Neural cell (in vitro differentiated cells): ENCODE measurements around the gene MANEAL. TPM values are rescaled to one million over a fixed set of nuclear protein-coding genes. Genes with fewer than 3 reads are reported as not detected.

Source experiments
- H2AFZ ChIP-seq: fragments of 200-600, 300-800 bp; sonication (generic), shearing (Covaris generic); 2 replicates; pipeline ENCODE4 v1.6.0; 2014; ENCODE audit warnings: low read depth, mild to moderate bottlenecking, antibody characterized with exemption, low read length, moderate library complexity
- H3F3A ChIP-seq: fragments of 200-600 bp; shearing (Covaris generic); 2 replicates; pipeline ENCODE4 v1.6.1; 2016; ENCODE audit warnings: mild to moderate bottlenecking, moderate library complexity, mixed read lengths, antibody characterized with exemption, low read length; ENCODE audit not compliant: insufficient read depth, poor library complexity, severe bottlenecking
- H3K27ac ChIP-seq: fragments of 200-600, 300-800 bp; sonication (generic), shearing (Covaris generic); 2 replicates; pipeline ENCODE4 v1.5.1; 2014; ENCODE audit warnings: mild to moderate bottlenecking, low read length, moderate library complexity
- H3K27me3 ChIP-seq: fragments of 300-800, 200-600 bp; sonication (generic), shearing (Covaris generic); 2 replicates; pipeline ENCODE4 v1.6.0; 2014; ENCODE audit warnings: mild to moderate bottlenecking, low read depth, low read length, moderate library complexity; ENCODE audit not compliant: insufficient read depth
- H3K36me3 ChIP-seq: fragments of 300-800, 200-600 bp; sonication (generic), shearing (Covaris generic); 2 replicates; pipeline ENCODE4 v1.5.1; 2014; ENCODE audit warnings: mild to moderate bottlenecking, antibody characterized with exemption, low read length, moderate library complexity; ENCODE audit not compliant: insufficient read depth
- H3K4me2 ChIP-seq: fragments of 300-800, 200-600 bp; sonication (generic), shearing (Covaris generic); 2 replicates; pipeline ENCODE4 v1.6.0; 2014; ENCODE audit warnings: mild to moderate bottlenecking, low read length
- H3K4me3 ChIP-seq: fragments of 300-800, 200-600 bp; sonication (generic), shearing (Covaris generic); 2 replicates; pipeline ENCODE4 v1.5.1; 2014; ENCODE audit warnings: mild to moderate bottlenecking, low read length, moderate library complexity
- H3K79me2 ChIP-seq: fragments of 200-600 bp; shearing (Covaris generic); replicated peaks from 2 replicates; pipeline ENCODE4 v1.6.0; 2014; ENCODE audit warnings: mild to moderate bottlenecking, low read length, moderate library complexity; ENCODE audit not compliant: insufficient read depth
- H3K9ac ChIP-seq: fragments of 300-800, 200-600 bp; sonication (generic), shearing (Covaris generic); 2 replicates; pipeline ENCODE4 v1.6.1; 2016; ENCODE audit warnings: mild to moderate bottlenecking, low read length, mixed read lengths
- H3K9me2 ChIP-seq: fragments of 200-600 bp; shearing (Covaris generic); 2 replicates; pipeline ENCODE4 v1.6.1; 2016; ENCODE audit warnings: mild to moderate bottlenecking, low read length, mixed read lengths; ENCODE audit not compliant: insufficient read depth
- H3K9me3 ChIP-seq: fragments of 200-600, 300-800 bp; sonication (generic), shearing (Covaris generic); 2 replicates; pipeline ENCODE4 v1.6.1; 2016; ENCODE audit warnings: mild to moderate bottlenecking, mixed run types, low read length, moderate library complexity, mixed read lengths
- H4K20me1 ChIP-seq: fragments of 200-600 bp; shearing (Covaris generic); 2 replicates; pipeline ENCODE4 v1.6.1; 2016; ENCODE audit warnings: mild to moderate bottlenecking, mixed run types; ENCODE audit not compliant: insufficient read depth
- EP300 ChIP-seq: fragments of 450-650 bp; conservative IDR thresholded peaks from 2 replicates; pipeline ENCODE4 v1.6.1; 2014; ENCODE audit warnings: antibody characterized with exemption, mild to moderate bottlenecking, moderate library complexity; ENCODE audit not compliant: poor library complexity, severe bottlenecking
- EZH2 ChIP-seq: fragments of 200-600, 300-800 bp; shearing (Covaris generic), sonication (generic); IDR thresholded peaks from 2 replicates; pipeline ENCODE4 v1.6.1; 2014; ENCODE audit warnings: antibody characterized with exemption, low read length, borderline replicate concordance, mild to moderate bottlenecking; ENCODE audit not compliant: insufficient read depth, poor library complexity, severe bottlenecking
- MXI1 ChIP-seq: fragments of 450-650 bp; conservative IDR thresholded peaks from 2 replicates; pipeline ENCODE4 v1.6.1; 2014; ENCODE audit warnings: antibody characterized with exemption, mild to moderate bottlenecking; ENCODE audit not compliant: poor library complexity, severe bottlenecking
- POLR2AphosphoS5 ChIP-seq: IDR thresholded peaks from 2 replicates; pipeline ENCODE4 v1.6.1; 2012
- RAD21 ChIP-seq: fragments of 450-650 bp; conservative IDR thresholded peaks from 2 replicates; pipeline ENCODE4 v1.6.1; 2014; ENCODE audit warnings: antibody characterized with exemption, mild to moderate bottlenecking, moderate library complexity
- SMC3 ChIP-seq: fragments of 450-650 bp; conservative IDR thresholded peaks from 2 replicates; pipeline ENCODE4 v1.6.1; 2014; ENCODE audit warnings: antibody characterized with exemption, mild to moderate bottlenecking, moderate library complexity; ENCODE audit not compliant: poor library complexity
- TAF1 ChIP-seq: IDR thresholded peaks from 2 replicates; pipeline ENCODE4 v1.6.1; 2012; ENCODE audit warnings: low read depth
- polyA plus RNA-seq: library from polyadenylated mRNA; depleted of rRNA; stranded (reverse); fragments of >200 nt; gene quantifications from 2 replicates; pipeline ENCODE4 v1.2.3, GENCODE V29; 2014
- TF ChIP-seq, protein P1 (sequence below): fragments of 450-650 bp; IDR thresholded peaks from 2 replicates; pipeline ENCODE4 v1.5.1; 2014; ENCODE audit warnings: antibody characterized with exemption, mild to moderate bottlenecking, moderate library complexity; ENCODE audit not compliant: poor library complexity, severe bottlenecking
- TF ChIP-seq, protein P2 (sequence below): IDR thresholded peaks from 2 replicates; pipeline ENCODE4 v1.6.1; 2012; ENCODE audit warnings: borderline replicate concordance

MANEAL gene
- polyA plus RNA-seq, 1 donor from 2014 or later, result 37.0 TPM

DNA sequence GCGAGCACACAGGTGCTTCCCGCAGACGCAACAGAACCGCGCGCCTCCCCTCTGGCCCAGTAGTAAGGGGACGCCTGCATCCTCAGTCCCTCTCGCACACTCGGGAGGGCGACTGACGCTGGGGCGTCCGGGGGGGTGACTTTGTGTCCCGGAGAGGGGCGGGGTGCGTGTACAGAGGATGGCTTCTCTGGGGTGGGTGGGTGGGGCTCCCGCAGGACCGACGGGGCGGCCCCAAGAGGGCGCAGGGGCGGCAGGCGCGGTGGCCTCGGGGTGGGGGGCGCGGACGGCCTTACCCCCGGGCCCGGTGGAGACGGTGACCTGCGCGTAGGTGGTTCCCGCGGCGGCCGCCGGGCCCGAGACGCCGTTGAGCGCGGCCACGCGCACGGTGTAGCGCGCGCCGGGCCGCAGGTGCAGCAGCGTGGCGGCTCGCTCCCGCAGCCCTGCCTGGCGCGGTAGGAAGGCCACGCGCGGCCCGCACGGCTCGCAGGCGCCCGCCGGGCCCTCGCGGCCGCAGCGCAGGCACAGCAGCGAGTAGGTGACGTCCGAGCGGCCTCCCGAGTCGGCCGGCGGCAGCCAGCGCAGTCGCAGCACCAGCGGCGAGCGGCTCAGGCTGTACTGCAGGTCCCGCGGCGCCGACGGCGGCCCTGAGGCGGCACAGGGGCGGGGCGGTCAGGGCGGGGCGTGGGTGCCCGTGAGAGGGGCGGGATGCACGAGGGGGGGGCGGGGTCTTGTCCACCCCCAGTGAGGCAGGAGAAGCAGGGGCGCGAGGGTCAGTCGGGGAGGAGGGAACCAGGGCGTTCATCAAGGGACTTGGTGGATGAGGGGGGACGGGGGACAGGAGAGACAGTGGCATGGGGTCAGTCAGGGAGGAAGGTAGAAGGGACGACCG, 40.8 kb upstream of the MANEAL start:
- Histone ChIP-seq H3K9me3 (no peaks in the 10 kb centered on the region), H3K27ac (no peak overlapping the region), H2AFZ (peak overlapping the region; percentile 33), H3K4me2 (no peak overlapping the region), H3K36me3 (no peaks in the 10 kb centered on the region), H3K79me2 (no peaks in the 10 kb centered on the region), H3F3A (no peaks in the 10 kb centered on the region), H4K20me1 (no peaks in the 10 kb centered on the region), H3K4me3 (peak overlapping the region; percentile 58), H3K9ac (peak overlapping the region; percentile 45), H3K27me3 (peaks cover 61% of the 10 kb centered on the region), H3K9me2 (no peaks in the 10 kb centered on the region)
- TF ChIP-seq EZH2, result no peak
- no peak for TF ChIP-seq RAD21
- peak; percentile 38 for TF ChIP-seq POLR2AphosphoS5
- TF ChIP-seq MXI1, result peak; percentile 49
- TF ChIP-seq, protein P1, sequence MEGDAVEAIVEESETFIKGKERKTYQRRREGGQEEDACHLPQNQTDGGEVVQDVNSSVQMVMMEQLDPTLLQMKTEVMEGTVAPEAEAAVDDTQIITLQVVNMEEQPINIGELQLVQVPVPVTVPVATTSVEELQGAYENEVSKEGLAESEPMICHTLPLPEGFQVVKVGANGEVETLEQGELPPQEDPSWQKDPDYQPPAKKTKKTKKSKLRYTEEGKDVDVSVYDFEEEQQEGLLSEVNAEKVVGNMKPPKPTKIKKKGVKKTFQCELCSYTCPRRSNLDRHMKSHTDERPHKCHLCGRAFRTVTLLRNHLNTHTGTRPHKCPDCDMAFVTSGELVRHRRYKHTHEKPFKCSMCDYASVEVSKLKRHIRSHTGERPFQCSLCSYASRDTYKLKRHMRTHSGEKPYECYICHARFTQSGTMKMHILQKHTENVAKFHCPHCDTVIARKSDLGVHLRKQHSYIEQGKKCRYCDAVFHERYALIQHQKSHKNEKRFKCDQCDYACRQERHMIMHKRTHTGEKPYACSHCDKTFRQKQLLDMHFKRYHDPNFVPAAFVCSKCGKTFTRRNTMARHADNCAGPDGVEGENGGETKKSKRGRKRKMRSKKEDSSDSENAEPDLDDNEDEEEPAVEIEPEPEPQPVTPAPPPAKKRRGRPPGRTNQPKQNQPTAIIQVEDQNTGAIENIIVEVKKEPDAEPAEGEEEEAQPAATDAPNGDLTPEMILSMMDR, result no peak
- no peak for TF ChIP-seq SMC3
- TF ChIP-seq, protein P2, sequence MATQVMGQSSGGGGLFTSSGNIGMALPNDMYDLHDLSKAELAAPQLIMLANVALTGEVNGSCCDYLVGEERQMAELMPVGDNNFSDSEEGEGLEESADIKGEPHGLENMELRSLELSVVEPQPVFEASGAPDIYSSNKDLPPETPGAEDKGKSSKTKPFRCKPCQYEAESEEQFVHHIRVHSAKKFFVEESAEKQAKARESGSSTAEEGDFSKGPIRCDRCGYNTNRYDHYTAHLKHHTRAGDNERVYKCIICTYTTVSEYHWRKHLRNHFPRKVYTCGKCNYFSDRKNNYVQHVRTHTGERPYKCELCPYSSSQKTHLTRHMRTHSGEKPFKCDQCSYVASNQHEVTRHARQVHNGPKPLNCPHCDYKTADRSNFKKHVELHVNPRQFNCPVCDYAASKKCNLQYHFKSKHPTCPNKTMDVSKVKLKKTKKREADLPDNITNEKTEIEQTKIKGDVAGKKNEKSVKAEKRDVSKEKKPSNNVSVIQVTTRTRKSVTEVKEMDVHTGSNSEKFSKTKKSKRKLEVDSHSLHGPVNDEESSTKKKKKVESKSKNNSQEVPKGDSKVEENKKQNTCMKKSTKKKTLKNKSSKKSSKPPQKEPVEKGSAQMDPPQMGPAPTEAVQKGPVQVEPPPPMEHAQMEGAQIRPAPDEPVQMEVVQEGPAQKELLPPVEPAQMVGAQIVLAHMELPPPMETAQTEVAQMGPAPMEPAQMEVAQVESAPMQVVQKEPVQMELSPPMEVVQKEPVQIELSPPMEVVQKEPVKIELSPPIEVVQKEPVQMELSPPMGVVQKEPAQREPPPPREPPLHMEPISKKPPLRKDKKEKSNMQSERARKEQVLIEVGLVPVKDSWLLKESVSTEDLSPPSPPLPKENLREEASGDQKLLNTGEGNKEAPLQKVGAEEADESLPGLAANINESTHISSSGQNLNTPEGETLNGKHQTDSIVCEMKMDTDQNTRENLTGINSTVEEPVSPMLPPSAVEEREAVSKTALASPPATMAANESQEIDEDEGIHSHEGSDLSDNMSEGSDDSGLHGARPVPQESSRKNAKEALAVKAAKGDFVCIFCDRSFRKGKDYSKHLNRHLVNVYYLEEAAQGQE, result no peak
- TF ChIP-seq TAF1, result no peak
- TF ChIP-seq EP300, result no peak

GRCh38 chr1:37753473-37754321, 40.0 kb upstream of the MANEAL start:
- H3K9me2 ChIP-seq, result no peaks in the 10 kb centered on the region
- H3K36me3 ChIP-seq, result no peaks in the 10 kb centered on the region
- H3K4me3 ChIP-seq, result peak overlapping the region; percentile 58
- no peaks in the 10 kb centered on the region for H3F3A ChIP-seq
- no peaks in the 10 kb centered on the region for H4K20me1 ChIP-seq
- no peak overlapping the region for H2AFZ ChIP-seq
- H3K27ac ChIP-seq, result no peak overlapping the region
- peak overlapping the region; percentile 45 for H3K9ac ChIP-seq
- peaks cover 69% of the 10 kb centered on the region for H3K27me3 ChIP-seq
- TF ChIP-seq, protein P1, result no peak
- no peak for TF ChIP-seq EZH2
- TF ChIP-seq SMC3, result no peak
- no peak for TF ChIP-seq EP300
- no peak for TF ChIP-seq RAD21
- TF ChIP-seq POLR2AphosphoS5, result no peak
- TF ChIP-seq, protein P2, result no peak
- TF ChIP-seq TAF1, result no peak
- no peak for TF ChIP-seq MXI1
- no peaks in the 10 kb centered on the region for H3K9me3 ChIP-seq
- no peak overlapping the region for H3K4me2 ChIP-seq
- H3K79me2 ChIP-seq, result no peaks in the 10 kb centered on the region
